ENCODE results near the gene SMAD3. TPM values are rescaled to one million over a fixed set of nuclear protein-coding genes. Genes with fewer than 3 reads are reported as not detected.

Gene SMAD3
- total and polyA plus RNA-seq, 7 donors: 2.9 to 47.6 (median 29.3) TPM

DNA sequence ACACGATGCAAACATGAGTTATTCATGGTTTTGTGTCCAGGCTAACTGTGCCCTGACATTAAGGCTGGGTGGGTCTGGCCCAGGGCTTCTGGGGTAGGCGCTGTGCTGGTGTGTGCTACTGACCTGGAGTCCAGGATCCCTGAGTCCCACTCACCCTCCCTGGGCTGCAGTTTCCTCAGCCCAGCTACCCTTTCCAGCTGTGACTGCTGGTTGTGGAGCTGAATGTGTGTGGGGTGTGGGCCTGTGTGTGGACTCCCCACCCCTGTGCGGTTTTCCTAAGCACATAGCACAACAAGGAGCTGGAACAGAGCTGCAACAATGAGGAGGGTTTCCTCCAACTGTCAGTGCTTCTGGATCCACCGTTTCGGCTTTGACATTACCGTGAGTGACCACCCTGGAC, 38.0 kb downstream of the SMAD3 start:
- TF ChIP-seq, protein P1, sequence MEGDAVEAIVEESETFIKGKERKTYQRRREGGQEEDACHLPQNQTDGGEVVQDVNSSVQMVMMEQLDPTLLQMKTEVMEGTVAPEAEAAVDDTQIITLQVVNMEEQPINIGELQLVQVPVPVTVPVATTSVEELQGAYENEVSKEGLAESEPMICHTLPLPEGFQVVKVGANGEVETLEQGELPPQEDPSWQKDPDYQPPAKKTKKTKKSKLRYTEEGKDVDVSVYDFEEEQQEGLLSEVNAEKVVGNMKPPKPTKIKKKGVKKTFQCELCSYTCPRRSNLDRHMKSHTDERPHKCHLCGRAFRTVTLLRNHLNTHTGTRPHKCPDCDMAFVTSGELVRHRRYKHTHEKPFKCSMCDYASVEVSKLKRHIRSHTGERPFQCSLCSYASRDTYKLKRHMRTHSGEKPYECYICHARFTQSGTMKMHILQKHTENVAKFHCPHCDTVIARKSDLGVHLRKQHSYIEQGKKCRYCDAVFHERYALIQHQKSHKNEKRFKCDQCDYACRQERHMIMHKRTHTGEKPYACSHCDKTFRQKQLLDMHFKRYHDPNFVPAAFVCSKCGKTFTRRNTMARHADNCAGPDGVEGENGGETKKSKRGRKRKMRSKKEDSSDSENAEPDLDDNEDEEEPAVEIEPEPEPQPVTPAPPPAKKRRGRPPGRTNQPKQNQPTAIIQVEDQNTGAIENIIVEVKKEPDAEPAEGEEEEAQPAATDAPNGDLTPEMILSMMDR (IDR thresholded peaks at IDR 0.05): no peak
- DNase-seq: no peak
- peak overlapping the region; percentile 10 for H3K4me3 ChIP-seq
- H3K9me3 ChIP-seq: no peaks in the 10 kb centered on the region
- no peaks in the 10 kb centered on the region for H3K27me3 ChIP-seq (ENCODE audit: insufficient read depth in 3 of 3, low read length in 2 of 3)
- peak overlapping the region; percentile 90 for H3K27ac ChIP-seq
- no peaks in the 10 kb centered on the region for H3K36me3 ChIP-seq (ENCODE audit: insufficient read depth in 1 of 2, low read depth in 1 of 2)
- 63 to 64% (median 63%) methylated on average over 6 of the region's 6 CpGs for WGBS, 3 donors
- no peak for ATAC-seq
- intact Hi-C loops (cut with DNase I): no loop called here
- peaks cover 97% of the 10 kb centered on the region for H3K4me1 ChIP-seq

DNA sequence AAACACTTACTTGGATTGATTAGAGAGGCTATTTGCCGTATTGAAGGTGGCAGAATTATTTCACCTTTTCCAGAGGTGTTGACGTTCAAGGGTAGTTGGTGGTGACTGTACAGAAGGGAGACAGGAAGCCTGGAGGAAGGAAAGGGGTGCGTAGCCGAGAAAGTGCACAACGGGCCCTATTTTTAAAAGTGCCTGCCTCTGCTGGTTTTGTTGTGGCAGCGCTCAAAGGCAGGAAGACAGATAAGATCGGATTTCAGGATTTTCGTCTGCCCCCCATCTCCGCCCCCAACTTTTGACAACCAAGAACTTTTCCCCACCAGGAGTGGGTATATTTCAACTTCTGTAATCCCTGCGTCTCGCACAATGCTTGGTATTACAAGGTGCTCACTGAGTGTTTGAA, 38.5 kb downstream of the SMAD3 start:
- H3K9me3 ChIP-seq: no peaks in the 10 kb centered on the region
- H3K27ac ChIP-seq: peak overlapping the region; percentile 90
- no peak overlapping the region for H3K4me3 ChIP-seq
- peaks cover 97% of the 10 kb centered on the region for H3K4me1 ChIP-seq
- no peak for DNase-seq
- 44 to 70% (median 45%) methylated on average over 11 of the region's 11 CpGs for WGBS, 3 donors
- TF ChIP-seq, protein P1 (IDR thresholded peaks at IDR 0.05): no peak
- intact Hi-C loops (cut with DNase I): no loop called here
- H3K36me3 ChIP-seq (ENCODE audit: insufficient read depth in 1 of 2, low read depth in 1 of 2): no peaks in the 10 kb centered on the region
- no peak for ATAC-seq
- H3K27me3 ChIP-seq (ENCODE audit: insufficient read depth in 3 of 3, low read length in 2 of 3): no peaks in the 10 kb centered on the region

DNA sequence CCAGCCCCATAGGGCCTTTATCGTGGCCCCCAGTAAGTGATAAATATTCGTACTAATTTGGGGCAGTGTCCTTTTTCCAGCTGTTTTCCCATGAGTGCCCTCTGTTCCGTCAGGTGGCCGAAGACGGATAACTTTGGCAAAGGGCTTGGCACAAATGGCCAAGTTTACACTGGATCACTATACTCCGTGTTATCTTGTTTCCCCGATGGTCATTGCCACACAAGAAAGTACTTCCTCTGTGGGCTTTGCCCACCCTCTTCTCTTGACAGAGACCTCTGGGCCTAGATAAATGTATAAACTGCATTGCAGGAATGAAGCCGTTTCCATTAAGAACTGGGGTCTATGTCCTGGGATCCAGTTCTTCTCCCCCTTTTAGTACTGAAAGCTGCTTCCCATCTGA, 39.1 kb downstream of the SMAD3 start:
- no peaks in the 10 kb centered on the region for H3K9me3 ChIP-seq
- no peak overlapping the region for H3K4me3 ChIP-seq
- H3K27me3 ChIP-seq (ENCODE audit: insufficient read depth in 3 of 3, low read length in 2 of 3): no peaks in the 10 kb centered on the region
- intact Hi-C loops (cut with DNase I): no loop called here
- DNase-seq (no peak), ATAC-seq (no peak)
- H3K36me3 ChIP-seq (ENCODE audit: insufficient read depth in 1 of 2, low read depth in 1 of 2): no peaks in the 10 kb centered on the region
- TF ChIP-seq, protein P1 (IDR thresholded peaks at IDR 0.05): no peak
- peaks cover 97% of the 10 kb centered on the region for H3K4me1 ChIP-seq
- H3K27ac ChIP-seq: peak overlapping the region; percentile 90
- WGBS, 3 donors: 17 to 19% (median 18%) methylated on average over 8 of the region's 8 CpGs

DNA sequence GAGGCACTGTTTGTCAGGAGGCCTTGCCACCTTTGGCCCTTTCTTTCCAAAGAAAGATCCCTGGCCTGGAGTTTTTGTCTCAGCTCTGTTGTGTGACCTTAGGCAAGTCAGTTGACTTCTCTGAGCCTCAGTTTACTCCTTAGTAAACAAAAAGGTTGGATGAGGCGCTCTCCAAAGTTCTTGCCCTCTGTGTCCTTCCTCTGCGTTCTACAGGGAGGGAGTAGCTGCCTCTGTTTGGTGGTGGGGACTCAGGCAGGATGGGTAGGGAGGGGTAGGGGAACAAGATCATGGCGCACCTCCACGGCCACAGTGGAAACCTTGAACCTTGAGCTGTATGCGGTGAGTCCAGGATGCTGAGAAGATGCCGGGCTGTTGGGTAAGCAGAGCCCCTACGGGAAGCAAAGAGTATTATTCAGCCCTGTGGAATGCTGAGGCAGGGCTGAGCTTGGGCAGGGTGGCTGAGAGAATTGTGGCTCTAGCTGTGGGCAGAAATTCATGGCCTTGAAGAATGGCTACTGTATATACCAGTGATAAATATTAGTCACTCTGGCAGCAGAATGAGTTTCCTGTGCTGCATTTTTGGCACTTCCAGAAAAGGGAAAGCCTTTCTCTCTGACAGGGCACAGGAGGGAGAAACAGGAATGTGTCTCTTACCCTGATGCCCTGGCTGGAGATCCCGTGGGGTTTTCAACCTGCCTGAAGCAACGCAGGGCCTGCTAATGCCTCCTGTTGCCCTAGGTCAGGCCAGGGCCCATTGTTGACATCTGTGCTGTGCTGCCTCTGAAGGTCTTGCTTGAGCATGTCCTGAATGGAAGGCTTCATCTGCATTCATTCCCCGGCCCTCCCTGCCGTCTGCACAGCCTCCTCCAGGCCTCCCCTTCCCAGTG, 39.9 kb downstream of the SMAD3 start:
- Histone ChIP-seq H3K27me3 (ENCODE audit: insufficient read depth in 3 of 3, low read length in 2 of 3) (no peaks in the 10 kb centered on the region), H3K36me3 (ENCODE audit: insufficient read depth in 1 of 2, low read depth in 1 of 2) (no peaks in the 10 kb centered on the region), H3K4me1 (peaks cover 96% of the 10 kb centered on the region), H3K4me3 (no peak overlapping the region), H3K9me3 (no peaks in the 10 kb centered on the region), H3K27ac (peak overlapping the region; percentile 90)
- intact Hi-C loops (cut with DNase I): no loop called here
- peak; percentile 69 to 71 for DNase-seq
- TF ChIP-seq, protein P1 (IDR thresholded peaks at IDR 0.05): no peak
- peak; percentile 72 to 80 (median 76) for ATAC-seq
- 55 to 64% (median 59%) methylated on average over 11 of the region's 11 CpGs for WGBS, 3 donors
